ENCODE results near the gene IFNL3. TPM values are rescaled to one million over a fixed set of nuclear protein-coding genes. Genes with fewer than 3 reads are reported as not detected.
"Not testable (repeated sequence)": the region's sequence is repeated elsewhere in the genome, so short reads cannot be mapped to it uniquely, and the experiment has no call there.

The IFNL3 gene
- total RNA-seq, 3 donors from 2014 or later (not counting 1 experiment from before 2014, with no cell fraction given): not detected

DNA sequence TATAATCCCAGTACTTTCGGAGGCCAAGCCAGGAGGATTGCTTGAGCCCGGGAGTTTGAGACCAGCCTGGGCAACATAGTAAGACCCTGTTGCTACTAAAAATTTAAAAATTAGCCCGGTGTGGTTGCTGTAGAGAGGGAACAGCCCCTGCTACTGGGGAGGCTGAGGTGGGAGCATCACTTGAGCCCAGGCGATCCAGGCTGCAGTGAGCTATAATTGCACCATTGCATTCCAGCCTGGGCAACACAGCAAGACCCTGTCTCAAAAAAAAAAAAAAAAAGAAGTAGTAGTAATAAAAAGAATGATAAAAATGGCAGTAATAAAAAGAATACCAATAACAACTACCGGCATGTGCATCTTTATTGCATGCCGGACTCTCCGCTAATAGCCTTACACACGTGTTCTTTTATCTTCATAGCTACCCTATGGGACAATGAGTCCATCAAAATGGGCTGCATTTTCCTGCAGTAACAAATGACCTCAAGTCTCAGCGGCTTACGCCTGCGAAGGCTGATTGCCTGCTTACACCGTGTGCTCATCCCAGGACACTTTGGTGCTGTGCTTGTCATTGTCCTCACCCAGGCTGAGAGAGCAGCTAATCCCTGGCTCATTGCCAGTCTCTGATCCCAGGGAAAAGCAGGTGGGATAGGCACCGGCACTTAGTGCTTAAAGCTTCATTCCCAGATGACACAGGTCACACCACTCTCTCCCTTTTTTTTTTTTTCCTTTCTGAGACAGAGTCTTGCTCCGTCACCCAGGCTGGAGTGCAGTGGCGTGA lies 26.4 kb downstream of the IFNL3 start:
- Histone ChIP-seq H3K4me3 (ENCODE audit: low read length) (no peak overlapping the region), H3K27me3 (ENCODE audit: control insufficient read depth, insufficient read depth, low read length) (no peaks in the 10 kb centered on the region), H3K4me1 (ENCODE audit: control insufficient read depth, insufficient read depth, low read length) (no peaks in the 10 kb centered on the region), H3K36me3 (ENCODE audit: control insufficient read depth, insufficient read depth, low read length) (no peaks in the 10 kb centered on the region), H3K27ac (ENCODE audit: low read length) (no peak overlapping the region), H3K9me3 (ENCODE audit: control insufficient read depth, insufficient read depth, low read length) (no peaks in the 10 kb centered on the region)
- H3K27me3 Mint-ChIP-seq (ENCODE audit: low read depth in 2 of 2): peaks cover 8 to 24% of the 10 kb centered on the region in 2 donors
- DNase-seq (no peak), ATAC-seq (no peak)
- TF ChIP-seq, protein P1, sequence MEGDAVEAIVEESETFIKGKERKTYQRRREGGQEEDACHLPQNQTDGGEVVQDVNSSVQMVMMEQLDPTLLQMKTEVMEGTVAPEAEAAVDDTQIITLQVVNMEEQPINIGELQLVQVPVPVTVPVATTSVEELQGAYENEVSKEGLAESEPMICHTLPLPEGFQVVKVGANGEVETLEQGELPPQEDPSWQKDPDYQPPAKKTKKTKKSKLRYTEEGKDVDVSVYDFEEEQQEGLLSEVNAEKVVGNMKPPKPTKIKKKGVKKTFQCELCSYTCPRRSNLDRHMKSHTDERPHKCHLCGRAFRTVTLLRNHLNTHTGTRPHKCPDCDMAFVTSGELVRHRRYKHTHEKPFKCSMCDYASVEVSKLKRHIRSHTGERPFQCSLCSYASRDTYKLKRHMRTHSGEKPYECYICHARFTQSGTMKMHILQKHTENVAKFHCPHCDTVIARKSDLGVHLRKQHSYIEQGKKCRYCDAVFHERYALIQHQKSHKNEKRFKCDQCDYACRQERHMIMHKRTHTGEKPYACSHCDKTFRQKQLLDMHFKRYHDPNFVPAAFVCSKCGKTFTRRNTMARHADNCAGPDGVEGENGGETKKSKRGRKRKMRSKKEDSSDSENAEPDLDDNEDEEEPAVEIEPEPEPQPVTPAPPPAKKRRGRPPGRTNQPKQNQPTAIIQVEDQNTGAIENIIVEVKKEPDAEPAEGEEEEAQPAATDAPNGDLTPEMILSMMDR (IDR thresholded peaks at IDR 0.05): no peak
- H3K9me3 Mint-ChIP-seq: no peaks in the 10 kb centered on the region
- H3K4me1 Mint-ChIP-seq: peaks cover 0 to 4% of the 10 kb centered on the region in 2 donors
- H3K27ac Mint-ChIP-seq: no peak overlapping the region
- 92% methylated on average over 15 of the region's 15 CpGs for WGBS (ENCODE audit: insufficient coverage)
- H3K4me3 Mint-ChIP-seq: no peak overlapping the region
- intact Hi-C loops (cut with micrococcal nuclease): no loop called here
- no peaks in the 10 kb centered on the region for H3K36me3 Mint-ChIP-seq

DNA sequence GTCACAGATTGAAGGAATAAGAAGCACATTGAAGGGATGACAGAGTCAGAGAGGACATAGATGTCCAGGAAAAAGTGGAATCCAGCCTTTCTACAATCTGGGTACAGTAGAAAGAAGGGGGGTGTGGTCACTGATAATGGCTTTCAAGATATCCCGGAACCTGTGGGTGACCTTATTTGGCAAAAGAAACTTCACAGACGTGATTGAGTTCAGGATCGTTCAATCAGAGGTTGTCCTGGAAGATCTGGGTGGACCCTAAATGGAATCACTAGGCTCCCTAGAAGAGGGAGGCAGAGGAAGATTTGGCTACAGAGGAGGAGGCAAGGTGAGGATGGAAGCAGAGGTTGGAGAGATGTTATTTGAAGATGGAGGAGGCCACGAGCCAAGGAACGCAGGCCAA lies 27.7 kb downstream of the IFNL3 start:
- no peaks in the 10 kb centered on the region for H3K36me3 Mint-ChIP-seq
- no peak for DNase-seq
- intact Hi-C loops (cut with micrococcal nuclease): no loop called here

DNA sequence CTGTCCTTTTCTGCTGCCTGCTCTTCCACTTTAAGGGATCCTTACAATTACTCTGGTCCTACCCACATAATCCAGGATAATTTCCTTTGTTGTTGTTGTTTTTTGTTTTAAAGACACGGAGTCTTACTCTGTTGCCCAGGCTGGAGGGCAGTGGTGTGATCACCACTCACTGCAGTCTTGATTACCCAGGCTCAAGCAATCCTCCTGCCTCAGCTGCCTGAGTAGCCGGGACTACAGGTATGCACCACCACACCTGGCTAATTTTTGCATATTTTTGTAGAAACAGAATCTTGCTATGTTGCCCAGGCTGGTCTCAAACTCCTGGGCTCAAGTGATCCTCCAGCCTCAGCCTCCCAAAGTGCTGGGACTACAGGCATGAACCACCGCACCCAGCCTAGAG lies 29.5 kb downstream of the IFNL3 start:
- ATAC-seq; H3K4me3 Mint-ChIP-seq; H3K4me1 ChIP-seq (ENCODE audit: control insufficient read depth, insufficient read depth, low read length); H3K27me3 Mint-ChIP-seq (ENCODE audit: low read depth in 2 of 2); H3K36me3 Mint-ChIP-seq; H3K36me3 ChIP-seq (ENCODE audit: control insufficient read depth, insufficient read depth, low read length); H3K9me3 ChIP-seq (ENCODE audit: control insufficient read depth, insufficient read depth, low read length); H3K4me3 ChIP-seq (ENCODE audit: low read length); H3K27ac Mint-ChIP-seq; H3K27me3 ChIP-seq (ENCODE audit: control insufficient read depth, insufficient read depth, low read length); H3K9me3 Mint-ChIP-seq; H3K4me1 Mint-ChIP-seq; H3K27ac ChIP-seq (ENCODE audit: low read length); DNase-seq; intact Hi-C loops (cut with micrococcal nuclease): not testable (repeated sequence)
- WGBS (ENCODE audit: insufficient coverage): 82% methylated on average over 3 of the region's 3 CpGs

More for the DNA sequence above, 27.7 kb downstream of the IFNL3 start:
- Histone ChIP-seq H3K36me3 (ENCODE audit: control insufficient read depth, insufficient read depth, low read length) (no peaks in the 10 kb centered on the region), H3K4me3 (ENCODE audit: low read length) (no peak overlapping the region), H3K27ac (ENCODE audit: low read length) (no peak overlapping the region), H3K4me1 (ENCODE audit: control insufficient read depth, insufficient read depth, low read length) (no peaks in the 10 kb centered on the region), H3K27me3 (ENCODE audit: control insufficient read depth, insufficient read depth, low read length) (no peaks in the 10 kb centered on the region), H3K9me3 (ENCODE audit: control insufficient read depth, insufficient read depth, low read length) (no peaks in the 10 kb centered on the region)
- H3K27ac Mint-ChIP-seq: no peak overlapping the region
- ATAC-seq: no peak
- WGBS (ENCODE audit: insufficient coverage): 91% methylated on average over 5 of the region's 5 CpGs
- no peaks in the 10 kb centered on the region for H3K9me3 Mint-ChIP-seq
- H3K27me3 Mint-ChIP-seq (ENCODE audit: low read depth in 2 of 2): peaks cover 8 to 22% of the 10 kb centered on the region in 2 donors
- no peak overlapping the region for H3K4me3 Mint-ChIP-seq
- H3K4me1 Mint-ChIP-seq: peaks cover 0 to 4% of the 10 kb centered on the region in 2 donors
- TF ChIP-seq, protein P1 (IDR thresholded peaks at IDR 0.05): no peak

DNA sequence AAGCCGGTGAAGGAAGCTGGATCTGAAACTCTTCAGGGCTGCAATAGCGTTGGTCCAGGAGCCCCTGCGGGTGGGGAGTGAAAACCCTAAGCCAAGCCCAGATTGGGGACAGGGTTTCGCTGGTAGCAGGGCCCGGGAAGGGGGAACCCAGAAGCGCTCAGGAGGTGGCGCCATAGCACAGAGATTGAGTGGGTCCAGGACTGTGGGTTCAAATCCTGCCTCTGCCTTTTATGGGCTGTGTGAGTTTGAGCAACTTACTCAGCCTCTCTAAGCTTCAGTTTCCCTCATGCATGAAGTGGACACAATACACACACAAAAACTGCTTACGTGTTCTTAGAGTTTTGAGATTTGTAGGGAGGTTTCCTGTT lies 32.4 kb downstream of the IFNL3 start:
- H3K36me3 ChIP-seq (ENCODE audit: control insufficient read depth, insufficient read depth, low read length): no peaks in the 10 kb centered on the region
- no peak overlapping the region for H3K27ac ChIP-seq (ENCODE audit: low read length)
- Mint-ChIP-seq H3K9me3 (no peaks in the 10 kb centered on the region), H3K27ac (no peak overlapping the region), H3K27me3 (ENCODE audit: low read depth in 2 of 2) (peaks cover 5 to 7% of the 10 kb centered on the region in 2 donors), H3K4me3 (no peak overlapping the region), H3K4me1 (no peaks in the 10 kb centered on the region), H3K36me3 (no peaks in the 10 kb centered on the region)
- H3K4me3 ChIP-seq (ENCODE audit: low read length): no peak overlapping the region
- DNase-seq: peak; percentile 51 to 76
- intact Hi-C loops (cut with micrococcal nuclease): loop anchor here (1.0 kb wide), 1 partner anchor 116 kb away; no protein-coding TSS in a partner anchor
- TF ChIP-seq, protein P1 (IDR thresholded peaks at IDR 0.05): peak; percentile 36
- H3K27me3 ChIP-seq (ENCODE audit: control insufficient read depth, insufficient read depth, low read length): no peaks in the 10 kb centered on the region
- H3K4me1 ChIP-seq (ENCODE audit: control insufficient read depth, insufficient read depth, low read length): no peaks in the 10 kb centered on the region
- peak; percentile 71 to 89 (median 83) for ATAC-seq
- 38% methylated on average over 7 of the region's 8 CpGs for WGBS (ENCODE audit: insufficient coverage)
- no peaks in the 10 kb centered on the region for H3K9me3 ChIP-seq (ENCODE audit: control insufficient read depth, insufficient read depth, low read length)

Data from natural killer cell (primary cell).